Type B pancreatic cell (in vitro differentiated cells): ENCODE data around the gene LARGE1. TPM values are rescaled to one million over a fixed set of nuclear protein-coding genes. Genes with fewer than 3 reads are reported as not detected.

Source experiments
- DNase-seq: peaks from one replicate; pipeline ENCODE4 v3.0.0; 2021; ENCODE audit warnings: mixed read lengths; ENCODE audit not compliant: unreplicated experiment; ENCODE audit errors: extremely low spot score
- H3K27ac Mint-ChIP-seq: 2 replicates; pipeline ENCODE4 v1.8.0; 2021; ENCODE audit warnings: mild to moderate bottlenecking, mixed read lengths
- H3K27me3 Mint-ChIP-seq: 2 replicates; pipeline ENCODE4 v1.8.0; 2021; ENCODE audit warnings: mixed read lengths
- H3K36me3 Mint-ChIP-seq: 2 replicates; pipeline ENCODE4 v1.8.0; 2021; ENCODE audit warnings: mixed read lengths
- H3K4me1 Mint-ChIP-seq: one replicate; pipeline ENCODE4 v1.8.0; 2021; ENCODE audit warnings: mixed read lengths; ENCODE audit not compliant: unreplicated experiment
- H3K4me3 Mint-ChIP-seq: 2 replicates; pipeline ENCODE4 v1.8.0; 2021; ENCODE audit warnings: mild to moderate bottlenecking, mixed read lengths
- H3K9me3 Mint-ChIP-seq: 2 replicates; pipeline ENCODE4 v1.8.0; 2021; ENCODE audit warnings: mixed read lengths
- total RNA-seq: library from RNA; stranded (reverse); gene quantifications from 2 replicates; pipeline ENCODE4 v1.2.1, GENCODE V29; 2021; ENCODE audit warnings: low replicate concordance
- TF ChIP-seq, protein P1 (sequence below): fragments of 200-600 bp; sonication (generic); conservative IDR thresholded peaks from 2 replicates; pipeline ENCODE4 v1.5.0; 2021; ENCODE audit warnings: antibody characterized with exemption, mild to moderate bottlenecking

LARGE1 gene
- total RNA-seq, 1 donor from 2014 or later: 96.6 TPM

DNA sequence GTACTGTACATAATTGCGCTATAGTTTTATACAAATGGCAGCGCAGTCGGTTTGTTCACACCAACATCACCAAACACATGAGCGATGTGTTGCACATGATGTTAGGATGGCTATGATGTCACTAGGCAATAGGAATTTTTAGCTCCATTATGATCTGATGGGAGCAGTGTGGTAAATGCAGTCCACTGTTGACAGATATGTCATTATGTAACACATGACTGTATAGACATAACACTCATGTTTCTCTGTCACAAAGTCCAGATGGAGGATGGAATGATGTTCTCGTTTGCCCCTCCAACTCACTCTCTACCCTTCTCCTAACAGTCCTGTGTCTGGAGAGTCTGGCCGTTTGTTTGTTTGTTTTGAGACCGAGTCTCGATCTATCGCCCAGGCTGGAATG, 288.5 kb downstream of the LARGE1 start:
- TF ChIP-seq, protein P1, sequence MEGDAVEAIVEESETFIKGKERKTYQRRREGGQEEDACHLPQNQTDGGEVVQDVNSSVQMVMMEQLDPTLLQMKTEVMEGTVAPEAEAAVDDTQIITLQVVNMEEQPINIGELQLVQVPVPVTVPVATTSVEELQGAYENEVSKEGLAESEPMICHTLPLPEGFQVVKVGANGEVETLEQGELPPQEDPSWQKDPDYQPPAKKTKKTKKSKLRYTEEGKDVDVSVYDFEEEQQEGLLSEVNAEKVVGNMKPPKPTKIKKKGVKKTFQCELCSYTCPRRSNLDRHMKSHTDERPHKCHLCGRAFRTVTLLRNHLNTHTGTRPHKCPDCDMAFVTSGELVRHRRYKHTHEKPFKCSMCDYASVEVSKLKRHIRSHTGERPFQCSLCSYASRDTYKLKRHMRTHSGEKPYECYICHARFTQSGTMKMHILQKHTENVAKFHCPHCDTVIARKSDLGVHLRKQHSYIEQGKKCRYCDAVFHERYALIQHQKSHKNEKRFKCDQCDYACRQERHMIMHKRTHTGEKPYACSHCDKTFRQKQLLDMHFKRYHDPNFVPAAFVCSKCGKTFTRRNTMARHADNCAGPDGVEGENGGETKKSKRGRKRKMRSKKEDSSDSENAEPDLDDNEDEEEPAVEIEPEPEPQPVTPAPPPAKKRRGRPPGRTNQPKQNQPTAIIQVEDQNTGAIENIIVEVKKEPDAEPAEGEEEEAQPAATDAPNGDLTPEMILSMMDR: no peak
- Mint-ChIP-seq H3K4me1 (peaks cover 9% of the 10 kb centered on the region), H3K27ac (no peak overlapping the region), H3K27me3 (no peaks in the 10 kb centered on the region), H3K9me3 (peaks cover 4% of the 10 kb centered on the region), H3K4me3 (no peak overlapping the region), H3K36me3 (peaks cover 25% of the 10 kb centered on the region)
- no peak for DNase-seq

- Mint-ChIP-seq H3K36me3 (peaks cover 43% of the 10 kb centered on the region), H3K4me1 (peaks cover 6% of the 10 kb centered on the region), H3K4me3 (no peak overlapping the region), H3K9me3 (peaks cover 4% of the 10 kb centered on the region), H3K27me3 (no peaks in the 10 kb centered on the region), H3K27ac (no peak overlapping the region)
- TF ChIP-seq, protein P1: no peak
- no peak for DNase-seq
Observed at GRCh38 chr22:33625959-33626358, 294.3 kb downstream of the LARGE1 start.

DNA sequence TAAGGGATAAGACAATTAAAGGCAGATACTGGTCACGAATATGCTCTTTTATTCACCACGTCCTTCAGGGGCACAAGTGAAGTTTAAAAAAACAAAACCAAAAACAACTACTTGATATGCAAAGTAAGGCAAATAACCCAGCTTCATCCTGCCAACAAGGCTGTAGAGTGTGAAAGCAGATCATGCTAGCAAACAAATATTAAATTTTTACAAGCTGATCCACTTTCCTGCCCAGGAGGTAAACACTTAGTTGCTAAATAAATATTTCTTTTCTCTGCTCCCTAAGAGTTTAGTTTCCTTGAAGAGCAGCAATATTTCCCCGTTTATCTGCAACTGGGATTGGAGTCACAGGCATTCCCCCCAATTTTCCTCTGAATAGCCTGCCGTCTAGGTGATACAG, 300.2 kb downstream of the LARGE1 start:
- Mint-ChIP-seq H3K9me3 (no peaks in the 10 kb centered on the region), H3K4me1 (peaks cover 7% of the 10 kb centered on the region), H3K36me3 (peaks cover 25% of the 10 kb centered on the region), H3K4me3 (no peak overlapping the region), H3K27me3 (no peaks in the 10 kb centered on the region), H3K27ac (no peak overlapping the region)
- no peak for DNase-seq
- TF ChIP-seq, protein P1: no peak

- no peak overlapping the region for H3K27ac Mint-ChIP-seq
- peaks cover 4% of the 10 kb centered on the region for H3K9me3 Mint-ChIP-seq
- H3K36me3 Mint-ChIP-seq: peaks cover 27% of the 10 kb centered on the region
- no peak for DNase-seq
- H3K4me1 Mint-ChIP-seq: peaks cover 24% of the 10 kb centered on the region
- no peaks in the 10 kb centered on the region for H3K27me3 Mint-ChIP-seq
- H3K4me3 Mint-ChIP-seq: no peak overlapping the region
- TF ChIP-seq, protein P1: no peak
Observed at GRCh38 chr22:33606504-33606903, 313.8 kb downstream of the LARGE1 start.

DNA sequence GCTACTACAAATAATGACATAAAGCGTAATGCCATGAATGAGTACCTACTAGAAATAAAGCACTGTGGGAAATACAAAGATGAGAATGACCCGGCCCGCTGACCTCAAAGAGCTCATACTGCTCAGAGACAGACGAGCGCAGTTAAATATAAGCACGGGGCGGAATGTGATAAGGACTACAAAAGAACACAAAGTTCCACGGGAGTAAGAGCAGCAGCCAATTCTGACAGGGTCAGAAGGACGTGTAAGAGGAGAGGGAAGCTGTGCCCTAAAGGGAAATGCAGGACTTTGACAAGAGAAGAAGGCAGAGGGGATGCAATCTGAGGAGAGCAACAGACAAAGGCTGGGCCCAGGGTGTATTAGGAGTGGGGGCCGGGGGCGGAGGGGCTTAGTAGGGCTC, 314.6 kb downstream of the LARGE1 start:
- DNase-seq: no peak
- peaks cover 4% of the 10 kb centered on the region for H3K9me3 Mint-ChIP-seq
- H3K4me1 Mint-ChIP-seq: peaks cover 24% of the 10 kb centered on the region
- H3K36me3 Mint-ChIP-seq: peaks cover 31% of the 10 kb centered on the region
- peak overlapping the region; percentile 46 for H3K27ac Mint-ChIP-seq
- no peaks in the 10 kb centered on the region for H3K27me3 Mint-ChIP-seq
- TF ChIP-seq, protein P1: no peak
- H3K4me3 Mint-ChIP-seq: peak overlapping the region; percentile 6

GRCh38 chr22:33605221-33605620, 315.1 kb downstream of the LARGE1 start:
- peaks cover 21% of the 10 kb centered on the region for H3K4me1 Mint-ChIP-seq
- H3K27ac Mint-ChIP-seq: peak overlapping the region; percentile 46
- H3K27me3 Mint-ChIP-seq: no peaks in the 10 kb centered on the region
- peaks cover 32% of the 10 kb centered on the region for H3K36me3 Mint-ChIP-seq
- no peak for DNase-seq
- peak overlapping the region; percentile 6 for H3K4me3 Mint-ChIP-seq
- peaks cover 2% of the 10 kb centered on the region for H3K9me3 Mint-ChIP-seq
- TF ChIP-seq, protein P1: no peak
